GM06990 (cell line): Measurements from ENCODE around the gene TJP2.

Source experiments
- DNase-seq: peaks from one replicate; pipeline ENCODE4 v3.0.0-alpha.2; 2011; ENCODE audit not compliant: insufficient read length; ENCODE audit errors: extremely low read depth
- H3K27me3 ChIP-seq: replicated peaks from 2 replicates; pipeline ENCODE4 v1.6.0; 2011; ENCODE audit warnings: low read length; ENCODE audit not compliant: control insufficient read depth, insufficient read depth
- H3K36me3 ChIP-seq: 2 replicates; pipeline ENCODE4 v1.5.1; 2011; ENCODE audit warnings: low read length; ENCODE audit not compliant: control insufficient read depth, insufficient read depth
- H3K4me3 ChIP-seq: replicated peaks from 2 replicates; pipeline ENCODE4 v1.5.1; 2011; ENCODE audit warnings: low read depth, mild to moderate bottlenecking, control low read depth, low read length
- TF ChIP-seq, protein P1 (sequence below): IDR thresholded peaks from 2 replicates; pipeline ENCODE4 v1.5.1; 2011; ENCODE audit warnings: low read length, control low read depth, mild to moderate bottlenecking, inconsistent platforms; ENCODE audit not compliant: insufficient read depth, poor library complexity, severe bottlenecking

Gene TJP2

DNA sequence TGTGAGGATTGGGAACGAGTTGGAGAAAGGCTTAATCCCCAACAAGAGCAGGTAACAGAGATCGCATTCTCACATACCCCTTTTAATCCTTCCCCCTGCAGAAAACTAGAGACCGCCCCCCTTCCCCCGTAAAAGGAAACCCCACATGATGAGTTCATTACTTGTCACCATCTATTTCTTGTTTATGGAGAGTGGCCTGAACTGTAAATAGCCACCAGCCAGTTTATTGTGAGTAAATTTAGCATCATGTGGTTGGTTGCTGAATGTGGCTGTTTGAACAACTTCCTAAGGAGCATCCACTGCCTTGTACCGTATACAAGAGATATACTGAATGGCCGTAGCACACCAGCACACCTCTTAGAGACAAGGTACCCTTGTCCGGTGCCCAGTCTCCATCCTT, 62.1 kb downstream of the TJP2 start:
- H3K4me3 ChIP-seq = no peak overlapping the region
- H3K36me3 ChIP-seq = peaks cover 10% of the 10 kb centered on the region
- DNase-seq = no peak
- TF ChIP-seq, protein P1, sequence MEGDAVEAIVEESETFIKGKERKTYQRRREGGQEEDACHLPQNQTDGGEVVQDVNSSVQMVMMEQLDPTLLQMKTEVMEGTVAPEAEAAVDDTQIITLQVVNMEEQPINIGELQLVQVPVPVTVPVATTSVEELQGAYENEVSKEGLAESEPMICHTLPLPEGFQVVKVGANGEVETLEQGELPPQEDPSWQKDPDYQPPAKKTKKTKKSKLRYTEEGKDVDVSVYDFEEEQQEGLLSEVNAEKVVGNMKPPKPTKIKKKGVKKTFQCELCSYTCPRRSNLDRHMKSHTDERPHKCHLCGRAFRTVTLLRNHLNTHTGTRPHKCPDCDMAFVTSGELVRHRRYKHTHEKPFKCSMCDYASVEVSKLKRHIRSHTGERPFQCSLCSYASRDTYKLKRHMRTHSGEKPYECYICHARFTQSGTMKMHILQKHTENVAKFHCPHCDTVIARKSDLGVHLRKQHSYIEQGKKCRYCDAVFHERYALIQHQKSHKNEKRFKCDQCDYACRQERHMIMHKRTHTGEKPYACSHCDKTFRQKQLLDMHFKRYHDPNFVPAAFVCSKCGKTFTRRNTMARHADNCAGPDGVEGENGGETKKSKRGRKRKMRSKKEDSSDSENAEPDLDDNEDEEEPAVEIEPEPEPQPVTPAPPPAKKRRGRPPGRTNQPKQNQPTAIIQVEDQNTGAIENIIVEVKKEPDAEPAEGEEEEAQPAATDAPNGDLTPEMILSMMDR = no peak
- no peaks in the 10 kb centered on the region for H3K27me3 ChIP-seq

DNA sequence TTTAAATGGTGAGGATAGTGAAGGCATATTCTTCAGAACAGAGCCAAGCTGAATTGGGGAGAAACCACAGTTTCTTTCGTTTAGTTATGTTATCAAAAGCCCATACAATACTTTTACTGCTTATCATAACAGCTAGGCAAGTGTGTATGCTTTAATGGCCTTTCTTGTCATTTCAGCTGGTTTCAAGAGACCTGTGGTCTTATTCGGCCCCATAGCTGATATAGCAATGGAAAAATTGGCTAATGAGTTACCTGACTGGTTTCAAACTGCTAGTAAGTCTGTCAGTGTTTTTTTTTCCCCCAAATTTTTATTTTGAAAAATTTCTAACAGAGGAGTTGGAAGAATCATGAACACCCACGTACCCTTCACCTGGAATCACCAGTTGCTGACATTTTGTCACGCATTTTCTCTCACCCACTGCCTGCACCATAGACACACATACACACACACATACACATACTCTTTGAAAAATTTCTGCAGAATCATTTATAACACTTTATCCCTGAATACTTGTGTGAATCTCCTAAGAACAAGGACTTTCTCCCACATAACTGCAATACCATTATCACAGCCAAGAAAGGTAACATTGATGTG, 63.7 kb downstream of the TJP2 start:
- H3K4me3 ChIP-seq = no peak overlapping the region
- no peaks in the 10 kb centered on the region for H3K27me3 ChIP-seq
- H3K36me3 ChIP-seq = peaks cover 13% of the 10 kb centered on the region
- DNase-seq = no peak
- TF ChIP-seq, protein P1 = no peak

DNA sequence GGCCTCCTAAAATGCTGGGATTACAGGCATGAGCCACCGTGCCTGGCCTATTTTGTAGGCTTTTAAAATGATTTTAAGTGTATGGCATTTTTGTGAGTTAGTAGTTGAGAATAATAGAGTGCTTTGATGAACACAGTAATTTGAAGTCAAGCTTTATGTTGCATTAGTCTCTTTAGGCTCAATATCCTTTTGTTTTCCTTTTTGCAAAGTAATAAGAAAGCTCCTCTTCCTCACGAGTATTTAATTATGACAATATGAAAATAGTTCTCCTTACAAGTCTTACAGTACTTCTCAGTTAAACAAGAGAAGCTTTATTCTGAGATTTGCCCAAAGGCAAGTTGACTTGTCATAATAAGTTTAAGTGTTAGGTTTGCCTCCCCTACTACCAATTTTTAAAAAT, 69.0 kb downstream of the TJP2 start:
- DNase-seq = no peak
- Histone ChIP-seq H3K27me3 (no peaks in the 10 kb centered on the region), H3K4me3 (no peak overlapping the region), H3K36me3 (peaks cover 6% of the 10 kb centered on the region)
- TF ChIP-seq, protein P1 = no peak

DNA sequence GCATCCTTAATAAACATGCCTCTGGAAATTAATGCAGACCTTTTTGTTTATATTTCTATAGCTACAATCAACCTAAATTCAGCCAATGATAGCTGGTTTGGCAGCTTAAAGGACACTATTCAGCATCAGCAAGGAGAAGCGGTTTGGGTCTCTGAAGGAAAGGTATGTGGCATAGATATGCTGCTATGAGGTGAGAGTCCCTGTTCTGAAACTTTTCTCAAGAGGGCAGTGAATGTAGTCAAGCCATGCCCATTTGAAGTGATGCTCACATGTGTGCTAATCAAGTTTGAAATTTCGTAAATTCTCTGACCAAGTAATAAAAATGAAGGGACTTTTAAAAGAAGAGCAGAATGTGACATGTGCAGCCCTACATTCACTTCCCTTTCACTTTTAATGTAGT, 72.6 kb downstream of the TJP2 start:
- no peak for DNase-seq
- TF ChIP-seq, protein P1 = no peak
- Histone ChIP-seq H3K36me3 (peaks cover 10% of the 10 kb centered on the region), H3K4me3 (no peak overlapping the region), H3K27me3 (no peaks in the 10 kb centered on the region)

DNA sequence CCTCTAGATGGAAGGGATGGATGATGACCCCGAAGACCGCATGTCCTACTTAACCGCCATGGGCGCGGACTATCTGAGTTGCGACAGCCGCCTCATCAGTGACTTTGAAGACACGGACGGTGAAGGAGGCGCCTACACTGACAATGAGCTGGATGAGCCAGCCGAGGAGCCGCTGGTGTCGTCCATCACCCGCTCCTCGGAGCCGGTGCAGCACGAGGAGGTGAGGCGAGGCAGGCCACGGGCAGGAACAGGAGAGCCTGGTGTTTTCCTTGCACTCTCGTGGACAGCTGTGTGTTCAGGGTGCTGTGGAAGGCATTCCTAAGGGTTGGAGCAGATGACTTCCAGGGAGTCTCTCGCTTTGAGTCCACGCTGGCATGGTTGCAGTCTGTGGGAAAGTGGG, 73.9 kb downstream of the TJP2 start:
- H3K27me3 ChIP-seq = no peaks in the 10 kb centered on the region
- H3K4me3 ChIP-seq = no peak overlapping the region
- H3K36me3 ChIP-seq = peaks cover 10% of the 10 kb centered on the region
- DNase-seq = no peak
- TF ChIP-seq, protein P1 = no peak

DNA sequence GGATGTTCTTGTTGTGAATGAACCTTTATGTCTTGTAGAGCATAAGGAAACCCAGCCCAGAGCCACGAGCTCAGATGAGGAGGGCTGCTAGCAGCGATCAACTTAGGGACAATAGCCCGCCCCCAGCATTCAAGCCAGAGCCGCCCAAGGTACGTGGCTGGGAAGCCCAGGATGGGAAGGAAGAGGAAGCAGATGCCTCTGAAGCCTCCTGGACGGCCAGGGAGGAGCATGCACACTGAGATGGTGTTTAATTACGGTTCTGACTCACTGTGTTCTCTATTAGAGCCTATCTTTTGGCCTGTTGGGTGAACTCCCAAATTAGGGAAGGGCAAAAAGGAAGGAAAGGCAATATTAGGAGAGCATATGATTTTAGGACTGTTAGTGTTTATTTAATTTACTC, 75.3 kb downstream of the TJP2 start:
- no peak for DNase-seq
- peaks cover 12% of the 10 kb centered on the region for H3K36me3 ChIP-seq

More for the DNA sequence above, 75.3 kb downstream of the TJP2 start:
- TF ChIP-seq, protein P1 = no peak
- H3K27me3 ChIP-seq = no peaks in the 10 kb centered on the region
- no peak overlapping the region for H3K4me3 ChIP-seq
